Endothelial cell of umbilical vein (primary cell): ENCODE data around the gene NCAN. TPM values are rescaled to one million over a fixed set of nuclear protein-coding genes. Genes with fewer than 3 reads are reported as not detected.

Experiments used
- BruUV-seq: library from RNA; stranded (reverse); fragments of 400-500 nt; replicated peaks from 2 replicates; lab custom pipeline; 2021; lab: Mats Ljungman, UMichigan
- CTCF ChIA-PET: fragments of 300-600, 350-600 bp; sonication (Branson Sonifier 250); formaldehyde crosslinking; loops from one replicate; lab custom pipeline; 2021; ENCODE audit warnings: antibody characterized with exemption, inconsistent platforms; lab: Charles Lee
- POLR2A ChIA-PET: fragments of 300-600, 350-600 bp; sonication (Branson Sonifier 250); formaldehyde crosslinking; loops from one replicate; lab custom pipeline; 2021; ENCODE audit warnings: antibody characterized with exemption, inconsistent platforms; lab: Charles Lee
- DNase-seq: peaks from one replicate; pipeline ENCODE4 v3.0.0-alpha.2; 2011; ENCODE audit warnings: low read depth, low spot score
- FAIRE-seq: peaks from 2 replicates; lab custom pipeline; 2011; peaks lifted over from hg19 to GRCh38; lab: Jason Lieb, UNC
- H2AFZ ChIP-seq: 2 replicates; pipeline ENCODE4 v1.6.0; 2012; ENCODE audit warnings: low read depth, low read length, control low read depth, inconsistent platforms
- H3K27ac ChIP-seq: 2 replicates; pipeline ENCODE4 v1.5.1; 2011; ENCODE audit warnings: low read depth, mild to moderate bottlenecking, control low read depth, low read length, moderate library complexity; ENCODE audit not compliant: insufficient read depth
- H3K27me3 ChIP-seq, 2 experiments: 2 replicates each; pipeline versions ENCODE4 v1.6.0 to v1.6.1; 2011; ENCODE audit warnings: low read length in 2 of 2, mixed read lengths in 1 of 2; ENCODE audit not compliant: control insufficient read depth in 2 of 2, insufficient read depth in 2 of 2
- H3K36me3 ChIP-seq, 2 experiments: 2 replicates in 1 of 2; 3 replicates in 1 of 2; pipeline ENCODE4 v1.5.1; 2011; ENCODE audit warnings: low read length in 2 of 2, mild to moderate bottlenecking in 1 of 2, moderate library complexity in 1 of 2; ENCODE audit not compliant: control insufficient read depth in 2 of 2, insufficient read depth in 2 of 2; ENCODE audit errors: extremely low read depth in 1 of 2
- H3K4me1 ChIP-seq: 3 replicates; pipeline ENCODE4 v1.5.1; 2011; ENCODE audit warnings: mild to moderate bottlenecking, low read length; ENCODE audit not compliant: control insufficient read depth, insufficient read depth; ENCODE audit errors: extremely low read depth
- H3K4me2 ChIP-seq: 2 replicates; pipeline ENCODE4 v1.6.1; 2011; ENCODE audit warnings: low read length, control low read depth, mixed read lengths; ENCODE audit not compliant: insufficient read depth
- H3K4me3 ChIP-seq, 3 experiments: fragments of 200-600 bp in 1 of 3; sonication (generic), shearing (Covaris generic) in 1 of 3; replicated peaks in 1 of 3; 2 replicates each; pipeline ENCODE4 v1.5.1; 2011 to 2016; ENCODE audit warnings: control low read depth in 3 of 3, low read length in 3 of 3, mild to moderate bottlenecking in 2 of 3, inconsistent platforms in 1 of 3, low read depth in 1 of 3, moderate library complexity in 1 of 3; ENCODE audit not compliant: insufficient read depth in 1 of 3
- H3K79me2 ChIP-seq: 2 replicates; pipeline ENCODE4 v1.6.0; 2012; ENCODE audit warnings: low read length, inconsistent platforms; ENCODE audit not compliant: control insufficient read depth, insufficient read depth
- H3K9ac ChIP-seq: replicated peaks from 2 replicates; pipeline ENCODE3; 2011; ENCODE audit warnings: low read length, control low read depth; ENCODE audit not compliant: insufficient read depth; ENCODE audit errors: extremely low read depth
- H3K9me1 ChIP-seq: replicated peaks from 3 replicates; pipeline ENCODE4 v1.6.0; 2011; ENCODE audit warnings: mild to moderate bottlenecking, low read length; ENCODE audit not compliant: control insufficient read depth, insufficient read depth; ENCODE audit errors: extremely low read depth
- H3K9me3 ChIP-seq: replicated peaks from 2 replicates; pipeline ENCODE4 v1.5.1; 2012; ENCODE audit warnings: low read length, inconsistent platforms; ENCODE audit not compliant: control insufficient read depth, insufficient read depth
- H4K20me1 ChIP-seq: replicated peaks from 2 replicates; pipeline ENCODE3; 2011; ENCODE audit warnings: mild to moderate bottlenecking, low read length; ENCODE audit not compliant: control insufficient read depth, insufficient read depth; ENCODE audit errors: extremely low read depth
- CTCF ChIP-seq, 2 donors: IDR thresholded peaks; 1 replicate in 1 of 2; 2 replicates in 1 of 2; pipeline ENCODE4 v1.5.1; 2011; ENCODE audit warnings: low read length in 2 of 2, mild to moderate bottlenecking in 2 of 2, moderate library complexity in 2 of 2, control low read depth in 1 of 2, inconsistent platforms in 1 of 2, low read depth in 1 of 2; ENCODE audit not compliant: insufficient read depth in 1 of 2; ENCODE audit errors: extremely low read depth in 1 of 2
- EZH2 ChIP-seq: IDR thresholded peaks from 2 replicates; pipeline ENCODE4 v1.6.1; 2012; ENCODE audit warnings: borderline replicate concordance, low read depth, mild to moderate bottlenecking, moderate library complexity, low read length, inconsistent platforms; ENCODE audit not compliant: severe bottlenecking
- FOS ChIP-seq: IDR thresholded peaks from 2 replicates; pipeline ENCODE4 v1.6.1; 2011; ENCODE audit warnings: mild to moderate bottlenecking, low read length, moderate library complexity, borderline replicate concordance; ENCODE audit not compliant: insufficient read depth
- GATA2 ChIP-seq: IDR thresholded peaks from 2 replicates; pipeline ENCODE4 v1.7.0; 2011; ENCODE audit warnings: low read depth, mild to moderate bottlenecking, moderate library complexity, mixed read lengths, low read length; ENCODE audit not compliant: insufficient read length, insufficient read depth
- JUN ChIP-seq: IDR thresholded peaks from 2 replicates; pipeline ENCODE4 v1.6.1; 2011; ENCODE audit warnings: borderline replicate concordance, low read depth; ENCODE audit not compliant: insufficient read length, insufficient read depth
- MAX ChIP-seq: IDR thresholded peaks from 2 replicates; pipeline ENCODE4 v1.6.1; 2011; ENCODE audit not compliant: insufficient read depth, insufficient read length
- MYC ChIP-seq: IDR thresholded peaks from one replicate; pipeline ENCODE4 v1.6.1; 2011; ENCODE audit warnings: mild to moderate bottlenecking, low read depth, low read length
- POLR2A ChIP-seq: IDR thresholded peaks from 2 replicates; pipeline ENCODE4 v1.6.1; 2012; ENCODE audit warnings: low read depth, mild to moderate bottlenecking, control low read depth, low read length
- POLR2AphosphoS5 ChIP-seq: IDR thresholded peaks from 2 replicates; pipeline ENCODE4 v1.6.1; 2012; ENCODE audit warnings: low read depth, mild to moderate bottlenecking, control low read depth, low read length, moderate library complexity; ENCODE audit not compliant: insufficient read depth
- dilution Hi-C: fragments of 300-500 bp; cut with MboI; formaldehyde crosslinking; loops from one replicate; pipeline ENCODE4 v1.15.0; 2019; ENCODE audit warnings: low sequenced_read_pairs; ENCODE audit not compliant: extremely low pct_ligation_motif_present
- intact Hi-C: fragments of 100-400 bp; cut with micrococcal nuclease; formaldehyde crosslinking; loops from one replicate; pipeline ENCODE4 v1.10.0; 2022
- polyA plus RNA-seq, 4 experiments: library from polyadenylated mRNA; depleted of rRNA in 3 of 4; stranded (reverse) in 3 of 4; unstranded in 1 of 4; fragments of >200 nt; gene quantifications; 2 replicates each; pipeline versions ENCODE4 v1.2.1 to v1.2.3, GENCODE V29; 2011 to 2012; ENCODE audit warnings: missing spikeins in 1 of 4
- total RNA-seq: library from RNA; stranded (reverse); gene quantifications from 2 replicates; pipeline ENCODE4 v1.2.3, GENCODE V29; 2021

The NCAN gene
- total and polyA plus RNA-seq, 2 donors (not counting 3 experiments of a cell fraction or from before 2014, with no cell fraction given): not detected

GRCh38 chr19:19256072-19256969, 44.6 kb downstream of the NCAN start:
- H3K79me2 ChIP-seq: no peaks in the 10 kb centered on the region
- dilution Hi-C loops: no loop called here
- H3K4me2 ChIP-seq: no peak overlapping the region
- no peak overlapping the region for H3K4me3 ChIP-seq
- H3K9me1 ChIP-seq: no peaks in the 10 kb centered on the region
- intact Hi-C loops: no loop called here
- FAIRE-seq (no peak), DNase-seq (no peak)
- no peaks in the 10 kb centered on the region for H3K4me1 ChIP-seq
- H3K9me3 ChIP-seq: no peaks in the 10 kb centered on the region
- no peaks in the 10 kb centered on the region for H3K36me3 ChIP-seq
- no TSS peak for BruUV-seq
- ChIA-PET POLR2A (no interaction called here), CTCF (no interaction called here)
- no peak overlapping the region for H3K27ac ChIP-seq
- no peak overlapping the region for H2AFZ ChIP-seq
- H3K9ac ChIP-seq: no peak overlapping the region
- no peak for TF ChIP-seq MYC
- TF ChIP-seq GATA2: no peak
- no peak for TF ChIP-seq MAX
- TF ChIP-seq POLR2AphosphoS5: no peak
- TF ChIP-seq JUN: no peak
- TF ChIP-seq CTCF (IDR thresholded peaks at IDR 0.05; ENCODE audit: extremely low read depth in 1 of 2, insufficient read depth in 1 of 2, low read depth in 1 of 2, low read length in 2 of 2): no peak
- TF ChIP-seq EZH2: no peak
- TF ChIP-seq POLR2A: no peak
- TF ChIP-seq FOS: no peak
- H4K20me1 ChIP-seq: no peaks in the 10 kb centered on the region
- H3K27me3 ChIP-seq: peaks cover 11 to 15% of the 10 kb centered on the region in 2 experiments
